Effector memory CD4-positive, alpha-beta T cell (primary cell): Measurements from ENCODE around the gene RNF150.

ENCODE experiments used
- DNase-seq, 3 donors: peaks; one replicate each; pipeline ENCODE4 v3.0.0-alpha.2; 2020
- H3K27ac ChIP-seq: 2 replicates; pipeline ENCODE4 v1.7.0; 2013; ENCODE audit warnings: mild to moderate bottlenecking, low read length, moderate library complexity; ENCODE audit not compliant: insufficient read depth, poor library complexity, severe bottlenecking
- H3K27me3 ChIP-seq: replicated peaks from 2 replicates; pipeline ENCODE4 v1.7.0; 2013; ENCODE audit warnings: mild to moderate bottlenecking, low read length; ENCODE audit not compliant: insufficient read depth, control insufficient read depth, poor library complexity, severe bottlenecking
- H3K36me3 ChIP-seq: 2 replicates; pipeline ENCODE4 v1.7.0; 2013; ENCODE audit warnings: mild to moderate bottlenecking, low read length, moderate library complexity; ENCODE audit not compliant: control insufficient read depth, insufficient read depth
- H3K4me1 ChIP-seq: 2 replicates; pipeline ENCODE4 v1.7.0; 2013; ENCODE audit warnings: low read length, mild to moderate bottlenecking; ENCODE audit not compliant: control insufficient read depth, insufficient read depth, poor library complexity, severe bottlenecking
- H3K4me3 ChIP-seq: 2 replicates; pipeline ENCODE4 v1.7.0; 2013; ENCODE audit warnings: low read length, low read depth, mild to moderate bottlenecking; ENCODE audit not compliant: insufficient read depth, poor library complexity, severe bottlenecking
- H3K9me3 ChIP-seq: 2 replicates; pipeline ENCODE4 v1.7.0; 2013; ENCODE audit warnings: mild to moderate bottlenecking, low read length, moderate library complexity; ENCODE audit not compliant: control insufficient read depth

Gene RNF150

DNA sequence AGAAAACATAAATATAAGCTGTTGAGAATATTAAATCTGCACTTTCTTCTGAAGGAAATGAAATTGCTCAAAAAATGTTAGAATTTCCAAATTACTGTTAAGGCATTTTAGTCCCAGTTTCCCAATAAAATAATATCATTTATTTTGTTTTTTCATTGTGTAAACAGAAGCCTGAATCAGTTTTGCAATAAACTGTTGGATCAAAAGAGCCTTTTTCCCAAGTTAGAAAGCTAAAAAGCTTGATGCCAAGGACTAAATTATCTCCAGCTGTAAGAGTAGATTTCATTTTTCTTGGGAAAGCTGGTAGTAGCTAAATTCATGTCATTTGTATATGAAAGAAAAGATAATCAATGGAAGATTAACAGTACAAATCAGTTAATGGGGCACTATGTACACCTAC is 95.8 kb downstream of the RNF150 start:
- Histone ChIP-seq H3K27ac (no peak overlapping the region), H3K27me3 (no peaks in the 10 kb centered on the region), H3K4me1 (no peaks in the 10 kb centered on the region), H3K9me3 (no peaks in the 10 kb centered on the region), H3K36me3 (no peaks in the 10 kb centered on the region), H3K4me3 (no peak overlapping the region)
- DNase-seq = no peak

DNA sequence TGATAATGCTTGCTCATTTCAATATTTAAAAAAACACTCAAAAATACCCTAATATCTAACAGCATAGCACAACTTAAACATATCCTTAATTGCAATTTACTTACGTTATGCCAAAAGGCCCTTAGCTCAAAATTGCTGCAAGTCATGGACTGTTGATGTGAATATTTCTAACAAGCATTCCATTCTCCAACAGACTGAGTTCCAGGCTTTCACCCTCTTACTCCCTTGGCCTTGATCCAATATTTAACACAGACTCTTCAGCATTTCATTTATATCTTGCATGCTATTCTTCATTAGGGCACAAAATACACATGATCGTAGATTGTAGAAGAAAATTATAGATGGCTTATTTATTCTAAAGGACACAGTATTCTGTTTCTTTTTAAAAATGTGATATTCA is 96.5 kb downstream of the RNF150 start:
- Histone ChIP-seq H3K4me3 (no peak overlapping the region), H3K27ac (no peak overlapping the region), H3K36me3 (no peaks in the 10 kb centered on the region), H3K27me3 (no peaks in the 10 kb centered on the region), H3K4me1 (no peaks in the 10 kb centered on the region), H3K9me3 (no peaks in the 10 kb centered on the region)
- DNase-seq = no peak

DNA sequence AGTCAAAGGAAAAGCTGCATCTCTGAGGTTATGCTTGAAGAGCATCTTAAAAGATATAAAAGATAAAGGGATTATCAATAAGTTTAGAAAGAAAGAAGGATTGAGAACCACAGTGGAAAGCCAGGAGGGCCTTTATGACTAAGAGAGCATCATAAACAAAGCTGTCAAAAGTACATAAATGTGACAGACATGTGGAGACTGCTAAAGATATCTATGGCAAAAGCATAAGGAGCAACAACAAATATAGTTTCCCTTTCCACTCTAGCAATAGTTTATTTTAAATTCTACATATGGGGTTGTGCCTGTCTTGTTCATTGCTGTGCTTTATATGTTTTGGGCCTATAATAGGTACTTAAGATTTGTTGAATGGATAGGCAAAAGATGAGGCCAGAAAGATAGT is 97.3 kb downstream of the RNF150 start:
- no peak for DNase-seq
- H3K27ac ChIP-seq = no peak overlapping the region
- no peak overlapping the region for H3K4me3 ChIP-seq
- H3K27me3 ChIP-seq = no peaks in the 10 kb centered on the region
- H3K36me3 ChIP-seq = no peaks in the 10 kb centered on the region
- no peaks in the 10 kb centered on the region for H3K4me1 ChIP-seq
- H3K9me3 ChIP-seq = no peaks in the 10 kb centered on the region

DNA sequence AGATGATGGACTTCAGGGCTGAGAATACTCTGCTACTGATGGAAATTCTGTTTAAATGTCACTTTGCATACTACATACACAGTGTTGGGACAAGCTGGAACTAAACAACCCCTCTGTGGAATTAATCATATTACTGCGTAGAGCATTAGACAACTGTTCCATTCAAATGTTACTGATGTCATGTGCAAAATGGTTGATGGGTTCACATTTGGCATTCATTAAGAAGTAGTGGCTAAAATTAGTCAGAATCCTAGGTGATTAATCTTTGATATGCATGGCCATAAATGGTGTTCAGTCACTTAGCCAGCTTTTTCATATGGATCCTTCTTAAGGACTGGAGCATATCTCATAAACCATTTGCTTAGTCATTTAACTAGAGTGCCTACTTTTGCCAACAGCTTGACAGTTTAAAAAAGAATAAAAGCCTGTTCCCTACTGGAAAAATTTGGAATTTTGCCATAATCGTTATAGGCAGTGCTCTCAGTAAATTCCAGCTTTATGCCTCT is 105.2 kb downstream of the RNF150 start:
- H3K9me3 ChIP-seq = no peaks in the 10 kb centered on the region
- no peaks in the 10 kb centered on the region for H3K36me3 ChIP-seq
- H3K4me1 ChIP-seq = no peaks in the 10 kb centered on the region
- H3K27ac ChIP-seq = no peak overlapping the region
- H3K4me3 ChIP-seq = no peak overlapping the region
- no peak for DNase-seq
- no peaks in the 10 kb centered on the region for H3K27me3 ChIP-seq

DNA sequence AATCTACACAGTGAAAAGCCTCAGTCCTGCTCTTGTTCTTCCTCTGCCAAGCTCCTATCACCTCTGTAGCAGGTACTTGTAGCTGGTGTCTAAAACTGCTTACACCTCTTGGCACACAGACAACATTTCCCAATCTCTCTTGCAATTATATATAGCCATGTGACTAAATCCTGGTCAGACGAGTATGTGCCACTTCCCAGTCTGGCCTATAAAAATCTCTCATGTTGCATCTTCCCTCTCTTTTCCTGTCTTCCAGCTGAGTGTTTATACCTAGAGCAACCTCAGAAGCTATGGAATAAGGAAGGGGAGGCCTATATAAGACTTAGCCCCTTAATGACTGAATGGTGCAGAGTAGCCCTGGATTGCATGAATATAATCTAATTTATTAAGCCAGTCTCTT is 105.8 kb downstream of the RNF150 start:
- Histone ChIP-seq H3K27me3 (no peaks in the 10 kb centered on the region), H3K4me1 (no peaks in the 10 kb centered on the region), H3K9me3 (no peaks in the 10 kb centered on the region), H3K4me3 (no peak overlapping the region), H3K27ac (no peak overlapping the region), H3K36me3 (no peaks in the 10 kb centered on the region)
- no peak for DNase-seq

DNA sequence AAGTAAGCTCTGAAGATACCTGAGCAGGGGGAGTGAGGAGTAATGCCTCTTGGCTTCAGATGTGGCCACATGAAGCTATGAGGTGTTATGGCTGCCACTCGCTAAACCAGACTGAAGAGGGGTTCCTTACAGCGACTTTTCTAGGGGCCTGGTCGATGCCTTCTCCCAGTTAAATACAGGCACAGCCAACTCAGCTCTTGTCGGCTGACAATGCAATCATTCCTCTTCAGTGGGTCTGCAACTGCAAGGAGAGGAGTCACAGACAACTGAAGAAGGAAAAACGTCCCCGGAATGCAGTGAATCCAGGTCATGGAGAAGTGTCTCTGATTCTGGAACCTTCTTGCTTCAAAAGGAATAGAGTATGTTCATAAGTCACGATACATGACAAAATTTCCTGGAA is 106.4 kb downstream of the RNF150 start:
- Histone ChIP-seq H3K4me3 (no peak overlapping the region), H3K4me1 (no peaks in the 10 kb centered on the region), H3K36me3 (no peaks in the 10 kb centered on the region), H3K27me3 (no peaks in the 10 kb centered on the region), H3K27ac (no peak overlapping the region), H3K9me3 (no peaks in the 10 kb centered on the region)
- DNase-seq = no peak

DNA sequence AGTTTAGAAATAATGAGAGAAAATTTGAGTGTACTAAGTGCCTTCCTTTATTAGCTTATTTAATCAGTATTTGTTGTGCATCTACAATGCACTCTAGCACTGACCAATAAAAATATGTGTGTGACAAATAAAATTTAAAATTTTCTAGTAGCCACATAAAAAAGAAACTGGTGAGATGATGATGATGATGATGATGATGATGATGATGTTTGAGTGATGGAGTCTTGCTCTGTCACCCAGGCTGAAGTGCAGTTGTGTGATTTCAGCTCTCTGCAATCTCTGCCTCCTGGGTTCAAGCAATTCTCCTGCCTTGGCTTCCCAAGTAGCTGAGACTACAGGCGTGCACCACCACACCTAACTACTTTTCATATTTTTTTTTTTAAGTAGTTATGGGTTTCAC is 110.2 kb downstream of the RNF150 start:
- Histone ChIP-seq H3K27me3 (no peaks in the 10 kb centered on the region), H3K9me3 (no peaks in the 10 kb centered on the region), H3K27ac (no peak overlapping the region), H3K36me3 (no peaks in the 10 kb centered on the region), H3K4me3 (no peak overlapping the region), H3K4me1 (no peaks in the 10 kb centered on the region)
- DNase-seq = no peak

DNA sequence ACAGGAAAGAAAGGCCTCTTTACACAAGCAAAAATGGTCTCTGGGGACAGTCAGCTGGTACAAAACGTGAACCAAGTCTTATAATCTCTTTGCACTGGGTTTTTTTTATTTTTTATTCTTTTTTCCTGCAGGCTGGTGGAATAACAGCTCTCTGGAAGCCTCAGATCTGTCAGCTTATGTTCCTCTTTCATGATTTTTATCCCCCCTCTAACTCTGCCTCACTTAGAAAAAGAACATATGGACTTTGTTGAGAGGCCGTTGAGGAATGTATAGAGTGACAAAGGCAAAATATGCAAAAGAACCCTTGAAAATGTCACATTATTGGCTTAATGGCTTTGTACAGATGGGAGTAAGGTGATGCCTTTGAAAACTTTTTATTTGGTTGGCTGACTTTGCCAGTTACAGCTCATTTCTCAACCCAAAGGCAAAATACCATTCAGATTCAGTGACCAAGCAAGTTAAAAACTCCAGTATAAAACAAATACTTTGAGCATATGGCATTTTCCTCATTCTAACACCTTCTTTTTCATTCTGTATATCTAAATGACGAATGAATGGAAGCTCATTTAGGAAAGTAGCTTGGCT is 111.1 kb downstream of the RNF150 start:
- Histone ChIP-seq H3K36me3 (no peaks in the 10 kb centered on the region), H3K9me3 (no peaks in the 10 kb centered on the region), H3K27me3 (no peaks in the 10 kb centered on the region), H3K27ac (no peak overlapping the region), H3K4me3 (no peak overlapping the region), H3K4me1 (no peaks in the 10 kb centered on the region)
- no peak for DNase-seq

DNA sequence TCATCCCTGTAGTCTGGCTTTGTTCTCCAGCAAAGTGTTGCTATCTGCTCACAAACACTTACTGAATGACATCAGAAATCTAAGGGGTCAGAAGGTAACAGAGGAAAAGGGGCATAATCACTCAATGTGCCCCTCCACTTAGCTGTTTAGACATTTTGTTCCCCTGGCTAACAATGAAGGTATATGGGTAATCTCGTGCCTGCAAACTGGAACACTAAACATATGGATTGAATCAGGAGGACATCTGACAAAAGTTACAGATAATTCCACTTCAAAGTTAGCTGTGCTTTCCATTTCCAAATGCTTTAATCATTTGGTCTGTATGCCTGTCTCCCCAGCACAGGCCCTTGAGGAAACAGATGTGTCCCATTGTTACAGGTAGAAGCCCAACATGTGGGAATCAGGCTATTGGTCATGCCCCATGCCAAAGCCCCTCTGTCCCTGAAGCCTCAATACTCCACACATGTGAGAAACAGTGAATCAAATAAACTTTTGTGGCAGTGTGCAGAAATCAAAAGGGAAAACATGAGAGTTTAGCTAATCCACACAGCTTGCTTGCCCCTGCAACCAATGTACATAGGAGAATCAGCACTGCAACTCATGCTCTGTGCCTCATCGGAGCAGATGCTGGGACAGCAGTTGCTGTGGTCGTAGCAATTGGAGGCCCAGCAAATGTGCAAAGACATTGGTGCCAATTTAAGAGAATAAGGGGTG is 111.7 kb downstream of the RNF150 start:
- H3K27ac ChIP-seq = no peak overlapping the region
- no peak for DNase-seq
- no peaks in the 10 kb centered on the region for H3K36me3 ChIP-seq
- no peak overlapping the region for H3K4me3 ChIP-seq
- no peaks in the 10 kb centered on the region for H3K9me3 ChIP-seq
- H3K27me3 ChIP-seq = no peaks in the 10 kb centered on the region
- no peaks in the 10 kb centered on the region for H3K4me1 ChIP-seq

DNA sequence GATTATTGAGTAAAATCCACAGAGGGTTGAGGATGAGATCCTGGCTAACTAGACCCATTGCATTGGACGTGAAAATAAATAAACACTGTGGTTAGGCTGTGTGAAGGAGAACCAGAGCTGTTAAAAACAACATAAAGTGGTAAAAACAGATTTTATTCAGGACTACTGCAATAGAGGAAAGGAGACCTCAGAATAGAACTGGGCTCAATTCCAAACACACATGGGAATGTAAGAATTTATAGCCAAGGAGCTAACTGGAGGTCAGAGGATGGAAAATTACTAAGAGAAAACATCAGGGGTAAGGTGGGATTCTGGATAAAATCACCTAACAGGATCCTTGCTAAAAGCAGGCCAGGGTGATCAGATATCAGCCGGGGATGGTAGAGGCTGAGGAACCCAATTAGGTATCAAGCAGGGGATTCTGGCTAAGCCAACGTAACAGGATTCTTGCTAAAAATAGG is 112.4 kb downstream of the RNF150 start:
- no peaks in the 10 kb centered on the region for H3K27me3 ChIP-seq
- DNase-seq = no peak
- no peak overlapping the region for H3K27ac ChIP-seq
- H3K36me3 ChIP-seq = no peaks in the 10 kb centered on the region
- no peak overlapping the region for H3K4me3 ChIP-seq
- H3K4me1 ChIP-seq = no peaks in the 10 kb centered on the region
- H3K9me3 ChIP-seq = no peaks in the 10 kb centered on the region
